Hematopoietic multipotent progenitor cell treated with erythropoietin and hydrocortisone succinate and interleukin-3 and kit ligand, for 15 days (in vitro differentiated cells): Measurements from ENCODE around the gene JPH3.

Experiments used
- DNase-seq: peaks from one replicate; pipeline ENCODE4 v3.0.0-alpha.2; 2015; ENCODE audit warnings: low spot score

JPH3 gene

DNA sequence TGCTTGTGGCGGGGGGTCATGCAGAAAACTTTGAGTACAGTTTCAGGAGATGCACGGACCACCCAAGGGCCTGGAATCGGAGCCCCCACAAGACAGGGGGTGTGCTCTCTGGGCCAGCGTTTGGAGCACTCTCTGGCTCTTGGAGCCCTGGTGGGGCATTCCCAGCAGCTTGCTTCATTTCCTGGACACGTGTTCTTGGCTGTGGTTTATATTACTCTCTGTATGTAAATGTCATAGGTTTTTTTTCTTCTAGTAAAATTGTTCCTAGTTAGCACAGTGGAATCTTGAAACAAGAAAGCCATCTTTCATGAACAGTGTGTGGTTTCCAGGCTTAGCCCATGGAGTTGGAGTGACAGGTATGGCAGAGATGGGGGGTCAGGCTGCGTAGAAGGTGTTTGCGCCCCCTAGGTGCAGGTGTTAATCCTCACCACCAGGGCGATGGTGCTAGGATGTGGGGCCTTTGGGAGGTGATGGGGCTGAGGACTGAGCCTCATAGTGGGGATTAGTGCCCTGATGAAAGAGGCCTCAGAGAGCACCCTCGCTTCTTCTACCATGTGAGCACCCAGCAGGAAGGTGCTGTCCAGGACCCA is 79.8 kb downstream of the JPH3 start:
- no peak for DNase-seq

DNA sequence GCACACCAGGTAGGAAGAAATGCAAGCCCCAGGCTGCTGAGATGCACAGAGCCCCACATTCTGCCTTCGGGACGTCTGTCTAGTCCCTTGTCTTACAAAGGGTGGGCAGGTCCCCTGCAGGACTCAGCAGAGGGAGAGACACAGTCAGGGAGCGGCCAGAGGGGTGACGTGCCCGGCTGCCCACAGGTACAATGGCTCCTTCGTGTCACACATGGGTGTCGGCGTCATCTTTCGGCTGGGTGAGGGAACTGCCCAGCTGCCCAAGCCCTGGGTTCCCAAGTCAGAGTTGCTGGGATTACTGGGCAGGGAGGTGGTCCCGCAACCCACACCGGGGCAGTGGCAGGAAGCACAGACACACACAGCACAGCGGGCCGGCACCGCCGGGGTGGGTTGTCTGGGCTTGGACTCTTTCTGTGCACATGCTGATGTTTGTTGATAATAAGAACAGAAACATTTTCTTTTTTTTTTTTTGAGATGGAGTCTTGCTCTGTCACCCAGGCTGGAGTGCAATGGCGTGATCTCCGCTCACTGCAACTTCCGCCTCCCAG is 80.6 kb downstream of the JPH3 start:
- DNase-seq, result no peak

DNA sequence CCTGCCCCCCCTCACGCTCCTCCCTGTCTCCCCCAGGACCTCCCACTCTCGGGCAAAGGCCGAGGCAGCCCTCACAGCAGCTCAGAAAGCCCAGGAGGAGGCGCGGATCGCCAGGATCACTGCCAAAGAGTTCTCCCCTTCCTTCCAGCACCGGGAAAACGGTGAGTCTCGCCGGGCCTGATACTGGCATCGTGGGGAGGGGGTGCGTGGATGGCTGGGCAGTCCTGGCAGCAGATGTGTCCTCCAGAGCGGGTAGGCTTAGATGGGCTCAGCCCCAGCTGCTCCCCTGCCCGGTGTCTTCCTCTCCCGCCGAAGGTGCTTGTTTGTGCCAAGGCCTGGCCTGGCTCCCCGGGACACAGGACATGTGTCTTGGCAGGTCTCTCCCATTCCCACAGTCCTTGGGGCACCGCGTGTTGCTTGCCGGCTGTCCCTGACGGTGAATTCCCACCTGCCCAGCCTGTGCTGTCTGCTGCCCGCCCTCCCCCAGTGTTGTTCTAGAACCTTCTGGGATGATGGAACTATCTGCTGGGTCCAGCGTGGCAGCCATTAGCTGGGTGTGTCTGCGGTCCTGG is 81.9 kb downstream of the JPH3 start:
- DNase-seq, result no peak

DNA sequence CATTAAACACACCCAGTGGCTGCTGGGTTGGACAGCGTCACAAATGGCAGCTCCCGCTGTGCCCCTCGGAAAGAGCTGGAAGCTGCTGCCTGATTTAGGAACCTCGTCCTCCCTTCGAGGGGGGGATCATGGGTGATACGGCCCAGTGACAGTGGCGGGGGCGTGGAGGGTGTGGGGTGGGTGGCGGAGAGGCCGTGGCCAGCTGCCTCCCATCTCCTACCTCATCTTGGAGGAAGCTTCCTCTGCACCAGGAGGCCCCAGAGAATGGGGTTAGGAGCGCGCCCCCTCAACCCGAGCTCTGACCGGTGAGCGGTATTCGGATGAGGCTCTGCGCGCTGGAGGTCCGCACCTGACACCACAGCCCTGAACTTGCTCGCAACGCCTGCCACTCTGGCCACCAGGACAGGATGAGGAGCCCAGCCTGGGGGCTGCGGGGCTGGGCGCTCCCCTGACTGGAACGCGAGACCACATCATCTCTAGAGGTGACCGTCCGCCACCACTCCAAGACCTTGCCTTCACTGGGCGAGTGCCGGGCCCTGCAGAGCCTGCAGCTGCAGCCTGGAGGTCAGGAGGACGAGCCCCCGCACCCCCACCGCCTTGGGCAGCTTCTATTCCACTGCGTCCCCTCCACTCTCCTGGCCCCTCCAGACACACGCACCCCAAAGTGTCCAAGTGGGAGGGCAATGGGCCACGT is 82.5 kb downstream of the JPH3 start:
- DNase-seq, result no peak

DNA sequence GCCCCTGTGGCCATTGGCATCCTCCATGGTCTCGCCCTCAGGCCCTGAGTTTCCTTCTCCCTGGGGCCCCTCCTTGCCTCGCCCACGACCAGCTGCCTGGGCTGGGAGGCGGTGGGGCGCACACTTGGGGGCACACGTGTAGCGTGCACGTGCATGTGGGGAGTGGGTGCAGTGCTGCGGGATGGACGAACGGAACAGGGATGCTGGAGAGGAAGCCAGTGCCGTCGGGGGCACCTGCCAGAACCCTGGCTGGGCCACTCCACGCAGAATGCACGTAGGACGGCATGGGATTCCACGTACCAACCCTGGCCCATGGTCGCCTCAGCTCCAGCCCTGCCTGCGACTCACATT is 83.1 kb downstream of the JPH3 start:
- no peak for DNase-seq

DNA sequence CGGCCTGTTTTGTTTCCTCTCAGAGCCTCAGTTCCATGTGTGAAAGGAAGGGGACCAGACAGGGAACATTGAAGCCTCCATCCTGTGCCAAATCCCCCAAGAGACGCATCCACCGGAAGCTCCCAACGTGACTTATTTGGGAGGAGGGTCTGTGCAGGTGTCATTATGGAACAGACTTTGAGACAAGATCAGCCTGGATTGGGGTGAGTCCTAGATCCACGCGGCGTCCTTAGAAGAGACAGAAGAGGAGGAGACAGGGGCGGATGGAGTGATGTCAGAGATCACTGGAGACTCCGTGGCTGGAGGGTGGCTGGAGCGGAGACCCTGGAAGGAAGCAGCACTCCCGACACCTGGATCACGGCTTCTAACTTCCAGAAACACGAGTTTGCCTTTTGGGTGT is 83.5 kb downstream of the JPH3 start:
- no peak for DNase-seq

GRCh38 chr16:87686697-87687096 is 84.4 kb downstream of the JPH3 start:
- no peak for DNase-seq

DNA sequence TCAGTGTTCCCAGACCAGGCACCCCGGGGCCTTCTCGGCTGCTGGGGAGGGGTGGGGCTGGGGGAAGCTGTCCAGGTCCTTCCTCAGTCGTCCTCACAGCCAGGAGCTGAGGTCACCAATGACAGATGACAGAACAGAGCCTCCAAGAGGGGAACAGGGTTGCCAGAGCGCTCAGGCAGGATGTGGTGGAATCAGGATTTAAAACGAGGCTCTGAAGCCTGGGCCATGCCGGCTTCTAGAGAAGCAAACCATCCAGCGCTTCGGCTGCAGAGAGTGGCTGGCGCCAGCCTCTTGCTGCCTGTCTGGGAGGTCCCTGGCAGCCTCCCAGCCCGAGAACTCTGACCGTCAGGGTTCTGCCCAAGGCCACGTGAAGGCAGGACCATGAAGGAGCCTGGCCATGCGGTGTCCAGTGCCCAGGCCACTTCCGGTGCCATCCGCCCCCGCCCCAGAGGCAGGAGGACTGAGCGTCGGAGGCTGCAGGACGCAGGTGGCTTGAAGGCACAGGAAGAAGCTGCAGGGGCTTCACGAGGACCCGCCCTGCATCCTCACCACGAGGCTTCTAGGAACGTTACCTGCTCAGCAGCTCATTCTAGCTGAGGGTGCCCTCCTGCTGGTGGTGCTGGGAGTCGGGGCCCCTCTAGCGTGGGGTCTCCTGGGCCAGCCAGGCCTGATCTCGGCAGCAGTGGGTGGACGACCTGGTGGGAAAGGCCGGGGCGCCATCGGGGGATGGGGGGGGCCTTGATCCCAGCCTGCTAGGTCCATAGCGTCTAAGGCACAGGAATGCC is 85.0 kb downstream of the JPH3 start:
- no peak for DNase-seq

DNA sequence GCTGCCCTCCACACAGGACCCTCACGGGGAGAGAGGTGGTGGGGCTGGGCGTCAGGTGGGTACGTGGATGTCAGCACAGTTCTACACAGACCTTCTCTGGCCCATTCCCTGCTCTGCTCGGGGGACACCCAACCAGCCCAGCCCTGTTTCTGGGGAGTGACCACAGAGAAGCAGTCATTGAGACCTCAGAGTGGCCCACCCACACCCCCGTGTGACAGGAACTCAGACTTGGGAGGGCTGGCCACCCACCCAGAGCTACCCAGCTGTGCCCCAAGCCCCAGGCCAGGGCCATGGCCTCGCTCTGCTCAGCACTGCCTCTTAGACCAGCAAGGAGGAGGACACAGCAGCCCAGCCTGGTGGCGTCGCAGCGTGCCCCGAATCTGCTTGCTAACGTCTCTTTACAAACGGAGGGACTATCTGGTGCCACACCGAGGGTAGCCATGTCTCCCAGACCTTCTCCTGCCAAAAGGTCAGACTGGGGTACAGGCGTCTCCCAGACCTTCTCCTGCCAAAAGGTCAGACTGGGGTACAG is 85.8 kb downstream of the JPH3 start:
- DNase-seq, result no peak

DNA sequence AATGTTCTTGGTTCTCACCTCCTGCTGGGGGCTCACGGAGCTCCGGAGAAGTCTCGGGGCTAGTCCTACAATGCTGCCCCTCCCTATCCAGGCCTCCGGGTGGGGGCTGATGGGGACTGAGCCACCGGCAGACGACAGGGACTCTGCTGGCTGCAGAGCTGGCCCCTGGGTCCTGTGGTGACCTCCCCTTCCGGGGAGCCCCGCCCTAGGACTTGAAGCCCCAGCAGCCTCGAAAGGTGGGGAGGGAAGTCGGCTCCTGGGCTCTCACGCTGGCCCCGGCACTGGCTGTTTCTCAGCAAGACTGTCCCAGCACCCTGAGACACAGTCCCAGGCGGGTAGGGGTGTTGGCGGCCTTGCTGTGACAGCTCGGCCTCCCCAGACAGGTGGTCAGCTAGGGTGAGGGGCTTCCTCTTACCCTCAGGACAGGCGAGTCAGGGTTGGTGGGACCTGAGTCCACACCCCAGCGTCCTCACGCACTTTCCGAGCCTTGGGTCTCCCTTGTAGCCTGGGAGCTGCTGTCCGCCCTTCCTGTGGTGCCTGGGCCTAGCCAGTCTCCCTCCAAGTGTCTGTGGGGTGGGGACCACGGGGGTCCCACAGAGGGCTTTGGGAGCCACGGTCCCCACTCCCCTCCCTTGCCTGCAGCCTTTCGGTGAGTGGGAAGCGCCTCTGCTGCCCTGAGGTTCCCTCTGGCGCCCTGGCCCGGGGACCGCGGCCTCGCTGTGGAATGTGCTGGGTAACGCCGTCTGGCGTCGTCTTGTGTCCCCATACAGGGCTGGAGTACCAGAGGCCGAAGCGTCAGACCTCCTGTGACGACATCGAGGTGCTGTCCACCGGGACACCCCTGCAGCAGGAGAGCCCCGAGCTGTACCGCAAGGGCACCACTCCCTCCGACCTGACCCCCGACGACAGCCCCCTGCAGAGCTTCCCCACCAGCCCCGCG is 86.8 kb downstream of the JPH3 start:
- no peak for DNase-seq

GRCh38 chr16:87689956-87690465 is 87.7 kb downstream of the JPH3 start:
- DNase-seq, result no peak

DNA sequence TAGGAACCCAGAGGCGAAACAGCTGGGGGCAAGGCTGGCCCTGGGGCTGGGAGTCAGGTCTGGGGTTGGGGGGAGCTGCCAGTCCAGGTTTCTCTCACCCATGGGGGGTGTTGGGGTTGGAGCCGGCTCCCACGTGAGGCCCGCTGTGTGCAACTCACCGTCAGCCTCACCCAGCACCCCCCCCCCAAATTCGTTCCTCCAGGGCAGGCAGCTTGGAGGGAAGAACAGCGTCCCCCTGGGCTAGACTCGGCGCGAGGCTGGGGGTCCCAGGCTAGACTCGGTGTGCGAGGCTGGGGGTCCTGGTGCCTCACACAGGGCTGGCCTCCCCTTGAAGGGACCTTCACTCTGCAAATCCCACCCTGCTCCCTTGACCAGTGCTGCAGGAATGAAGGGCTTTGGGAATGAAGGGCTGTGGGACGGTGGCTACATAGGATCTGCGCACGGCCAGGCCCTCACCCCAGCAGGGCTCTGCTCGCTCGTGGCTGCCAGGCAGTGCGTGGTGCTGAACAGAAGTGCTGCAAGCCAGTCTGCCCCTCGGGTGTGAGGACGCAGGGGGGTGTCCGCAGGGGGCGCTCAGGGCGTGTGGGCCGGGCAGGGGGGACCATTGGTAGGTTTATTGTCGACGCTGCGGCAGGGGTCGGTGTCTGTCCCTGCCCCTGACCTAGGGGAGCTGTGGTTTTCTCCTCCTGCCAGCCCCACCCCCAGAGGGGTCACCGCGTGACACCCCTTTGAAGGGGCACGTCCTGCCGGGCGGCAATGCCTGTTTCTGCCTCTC is 88.8 kb downstream of the JPH3 start:
- no peak for DNase-seq

DNA sequence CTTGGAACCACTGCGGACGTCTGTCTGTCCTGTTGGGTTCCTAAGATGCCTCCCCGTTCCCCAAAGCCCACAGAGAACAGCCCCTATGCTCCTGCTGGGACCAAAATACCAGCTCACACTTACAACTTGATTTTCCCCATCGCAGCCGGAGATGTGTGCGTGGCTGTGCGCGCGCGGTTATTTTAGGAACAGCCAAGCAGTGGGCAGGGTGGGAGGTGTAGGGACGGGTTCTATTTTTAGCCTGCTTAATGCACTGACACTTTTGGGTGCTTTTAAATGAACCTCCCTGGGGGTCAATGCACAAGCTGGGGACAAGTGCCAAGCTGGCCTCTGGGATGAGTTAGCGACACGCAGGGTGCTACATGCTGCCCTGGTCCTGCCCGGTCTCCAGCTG is 89.4 kb downstream of the JPH3 start:
- DNase-seq, result no peak

GRCh38 chr16:87692176-87692575 is 89.9 kb downstream of the JPH3 start:
- no peak for DNase-seq

DNA sequence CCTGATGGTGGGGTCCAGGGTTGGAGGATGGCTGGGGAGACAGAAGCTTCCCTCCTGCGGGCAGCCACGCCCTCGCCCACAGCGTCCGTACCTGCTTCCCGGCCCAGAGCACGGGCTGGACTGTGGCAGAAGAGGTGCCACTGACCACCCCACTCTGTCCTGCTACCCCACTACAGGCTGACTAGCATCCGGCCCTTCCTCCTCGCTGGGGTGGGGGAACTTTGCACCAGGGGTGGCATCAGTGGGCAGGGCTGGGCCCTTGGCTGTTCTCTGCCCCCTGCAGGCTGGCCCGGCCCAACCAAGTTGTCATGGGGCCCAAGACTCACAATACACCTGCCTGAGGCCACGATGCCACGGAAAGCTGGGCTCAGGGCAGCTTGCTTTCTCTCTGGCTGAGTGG is 90.4 kb downstream of the JPH3 start:
- DNase-seq, result no peak

- no peak for DNase-seq
These were observed 91.5 kb downstream of the JPH3 start for GRCh38 chr16:87693827-87694226.

GRCh38 chr16:87694441-87695125 is 92.3 kb downstream of the JPH3 start:
- DNase-seq, result no peak

GRCh38 chr16:87695534-87695933 is 93.2 kb downstream of the JPH3 start:
- DNase-seq, result no peak

- DNase-seq, result no peak
These were observed 94.4 kb downstream of the JPH3 start for GRCh38 chr16:87696726-87697125.

DNA sequence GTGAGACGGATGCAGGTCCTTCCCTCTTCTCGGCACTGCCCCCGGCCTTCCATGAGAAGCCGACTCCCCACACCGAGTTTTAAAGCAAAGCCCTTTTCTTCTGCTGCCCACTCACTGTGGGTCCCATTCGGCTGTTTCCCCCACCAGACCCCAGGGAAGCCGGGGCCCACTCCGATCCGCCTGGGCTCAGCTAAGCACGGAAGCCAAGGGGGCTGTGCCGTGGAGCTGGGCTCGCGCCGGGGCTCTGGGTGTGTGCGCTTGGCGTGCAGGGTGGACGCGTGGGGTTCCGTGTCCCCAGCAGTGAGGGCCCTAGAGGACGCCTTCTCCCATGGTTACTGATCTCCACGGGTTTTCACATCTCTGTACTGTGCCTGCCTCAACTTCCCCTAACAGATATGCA is 94.9 kb downstream of the JPH3 start:
- no peak for DNase-seq
